Peyer's patch (tissue), 4 donors: ENCODE measurements around the gene RAD51D. TPM values are rescaled to one million over a fixed set of nuclear protein-coding genes. Genes with fewer than 3 reads are reported as not detected.

ENCODE experiments used
- DNase-seq, 3 donors: peaks; one replicate each; pipeline ENCODE4 v3.0.0-alpha.2; 2017 to 2019
- H3K27ac ChIP-seq, 4 donors: fragments of 200-600 bp; sonication (generic); one replicate each; pipeline ENCODE4 v1.5.1; 2016 to 2019
- H3K27me3 ChIP-seq, 2 donors: fragments of 200-600 bp; sonication (generic); one replicate each; pipeline ENCODE4 v1.5.1; 2019
- H3K36me3 ChIP-seq, 3 donors: fragments of 200-600 bp; sonication (generic); one replicate each; pipeline ENCODE4 v1.5.1; 2016 to 2019
- H3K4me1 ChIP-seq, 4 donors: fragments of 200-600 bp; sonication (generic); one replicate each; pipeline ENCODE4 v1.5.1; 2016 to 2019
- H3K4me3 ChIP-seq, 4 donors: fragments of 200-600 bp; sonication (generic); 1 replicate in 3 of 4; 2 replicates in 1 of 4; pipeline ENCODE4 v1.5.1; 2016 to 2019; ENCODE audit warnings: mild to moderate bottlenecking in 1 of 4
- H3K9me3 ChIP-seq, 4 donors: fragments of 200-600 bp; sonication (generic); one replicate each; pipeline ENCODE4 v1.5.1; 2016 to 2019; ENCODE audit warnings: mild to moderate bottlenecking in 1 of 4
- POLR2A ChIP-seq, 2 donors: fragments of 450-650 bp; IDR thresholded peaks; one replicate each; pipeline ENCODE4 v1.5.1; 2017; ENCODE audit warnings: antibody characterized with exemption in 2 of 2, mild to moderate bottlenecking in 2 of 2, moderate library complexity in 2 of 2
- total RNA-seq, 4 donors: library from RNA; depleted of rRNA; stranded (reverse); fragments of >200 nt; gene quantifications; one replicate each; pipeline ENCODE4 v1.1.0, GENCODE V29; 2016
- TF ChIP-seq, protein P1 (sequence below), 6 experiments: fragments of 450-650 bp in 4 of 6; fragments of 200-600 bp in 2 of 6; sonication (generic) in 1 of 6; IDR thresholded peaks; one replicate each; pipeline ENCODE4 v1.5.1; 2017 to 2019; ENCODE audit warnings: antibody characterized with exemption in 6 of 6, mild to moderate bottlenecking in 3 of 6, moderate library complexity in 1 of 6

RAD51D gene
- total RNA-seq, result 10 to 100 TPM in 3 of 4 donors, 1 to 10 TPM in 1; 6.3 to 18.2 (median 14.7) TPM

DNA sequence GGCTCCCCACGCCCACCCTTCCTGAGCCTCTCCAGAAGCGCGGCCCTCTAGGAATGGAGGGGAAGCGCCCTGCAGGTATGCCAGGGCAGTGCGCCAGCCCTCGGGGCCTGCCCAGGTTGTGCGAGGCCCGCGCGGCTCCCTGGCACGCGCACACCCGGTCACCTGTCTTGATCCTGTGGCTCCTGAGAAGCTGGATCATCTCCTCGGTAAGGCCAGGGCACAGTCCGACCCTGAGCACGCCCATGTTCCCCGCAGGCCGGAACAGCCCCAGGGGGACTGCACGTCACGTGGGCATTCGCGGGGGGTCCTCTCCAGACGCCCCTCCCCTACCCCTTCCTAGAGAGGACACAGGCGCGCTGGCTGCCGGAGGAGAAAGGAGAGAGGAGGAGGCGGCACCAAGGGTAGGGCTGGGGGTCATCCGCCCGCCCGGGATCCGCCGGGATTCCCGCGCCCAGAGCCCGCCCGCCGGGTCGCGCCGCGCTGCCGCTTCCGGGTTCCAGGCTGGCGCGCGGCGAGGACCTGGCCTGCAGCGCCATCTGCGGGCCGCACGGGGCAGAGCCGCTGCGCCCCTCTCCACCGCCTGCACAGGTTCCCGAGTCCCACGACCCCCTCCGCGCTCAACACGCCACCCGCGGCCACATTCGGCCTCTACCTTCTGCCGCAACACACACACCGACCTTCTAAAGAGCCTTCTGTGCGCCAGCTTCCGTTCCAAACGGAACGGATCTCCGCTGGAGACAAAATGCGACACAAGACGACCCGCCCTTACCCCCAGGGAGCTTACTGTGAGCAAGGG is at the start of gene RAD51D:
Gene RAD51D, minus strand, starts transcription at position 491 of the 796 bp plus-strand sequence. Its CDS starts 247 bp downstream, at position 244.
- TF ChIP-seq, protein P1, sequence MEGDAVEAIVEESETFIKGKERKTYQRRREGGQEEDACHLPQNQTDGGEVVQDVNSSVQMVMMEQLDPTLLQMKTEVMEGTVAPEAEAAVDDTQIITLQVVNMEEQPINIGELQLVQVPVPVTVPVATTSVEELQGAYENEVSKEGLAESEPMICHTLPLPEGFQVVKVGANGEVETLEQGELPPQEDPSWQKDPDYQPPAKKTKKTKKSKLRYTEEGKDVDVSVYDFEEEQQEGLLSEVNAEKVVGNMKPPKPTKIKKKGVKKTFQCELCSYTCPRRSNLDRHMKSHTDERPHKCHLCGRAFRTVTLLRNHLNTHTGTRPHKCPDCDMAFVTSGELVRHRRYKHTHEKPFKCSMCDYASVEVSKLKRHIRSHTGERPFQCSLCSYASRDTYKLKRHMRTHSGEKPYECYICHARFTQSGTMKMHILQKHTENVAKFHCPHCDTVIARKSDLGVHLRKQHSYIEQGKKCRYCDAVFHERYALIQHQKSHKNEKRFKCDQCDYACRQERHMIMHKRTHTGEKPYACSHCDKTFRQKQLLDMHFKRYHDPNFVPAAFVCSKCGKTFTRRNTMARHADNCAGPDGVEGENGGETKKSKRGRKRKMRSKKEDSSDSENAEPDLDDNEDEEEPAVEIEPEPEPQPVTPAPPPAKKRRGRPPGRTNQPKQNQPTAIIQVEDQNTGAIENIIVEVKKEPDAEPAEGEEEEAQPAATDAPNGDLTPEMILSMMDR (IDR thresholded peaks at IDR 0.05), result peak; percentile 88 to 98 (median 96)
- peak in 1 of 2 donors; percentile 10 for TF ChIP-seq POLR2A (IDR thresholded peaks at IDR 0.05)
- Histone ChIP-seq H3K9me3 (no peaks in the 10 kb centered on the region), H3K4me1 (peaks cover 4 to 15% (median 9%) of the 10 kb centered on the region in 4 donors), H3K36me3 (no peaks in the 10 kb centered on the region), H3K27ac (peak within 1 kb of the TSS; percentile 71 to 87 (median 76)), H3K4me3 (peak within 1 kb of the TSS; percentile 67 to 82 (median 78)), H3K27me3 (no peaks in the 10 kb centered on the region)
- peak; percentile 77 to 89 (median 87) for DNase-seq

DNA sequence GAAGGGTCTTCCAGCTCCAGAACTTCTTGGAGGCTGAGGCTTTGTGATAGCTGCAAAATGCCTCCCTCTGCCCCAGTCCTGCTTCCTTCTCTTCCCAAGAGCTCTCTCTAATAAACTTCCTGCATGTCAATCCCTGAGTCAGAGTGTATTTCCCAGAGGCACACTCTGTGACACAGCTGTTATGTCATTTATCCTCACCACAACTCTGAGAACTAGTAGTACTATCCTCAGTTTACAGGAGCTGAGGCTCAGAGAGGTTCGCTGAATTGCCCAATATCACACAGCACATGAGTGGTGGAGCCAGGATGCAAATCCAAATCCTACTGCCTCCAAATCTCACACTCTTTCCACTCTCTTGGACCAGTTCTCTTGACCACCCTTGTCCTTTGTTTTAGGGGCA is 48.0 kb upstream of the RAD51D start:
- DNase-seq, result no peak
- no peak for TF ChIP-seq POLR2A (IDR thresholded peaks at IDR 0.05)
- TF ChIP-seq, protein P1 (IDR thresholded peaks at IDR 0.05), result no peak
- no peak overlapping the region for H3K4me3 ChIP-seq
- no peaks in the 10 kb centered on the region for H3K36me3 ChIP-seq
- no peaks in the 10 kb centered on the region for H3K27me3 ChIP-seq
- no peaks in the 10 kb centered on the region for H3K9me3 ChIP-seq
- no peak overlapping the region for H3K27ac ChIP-seq
- no peaks in the 10 kb centered on the region for H3K4me1 ChIP-seq

DNA sequence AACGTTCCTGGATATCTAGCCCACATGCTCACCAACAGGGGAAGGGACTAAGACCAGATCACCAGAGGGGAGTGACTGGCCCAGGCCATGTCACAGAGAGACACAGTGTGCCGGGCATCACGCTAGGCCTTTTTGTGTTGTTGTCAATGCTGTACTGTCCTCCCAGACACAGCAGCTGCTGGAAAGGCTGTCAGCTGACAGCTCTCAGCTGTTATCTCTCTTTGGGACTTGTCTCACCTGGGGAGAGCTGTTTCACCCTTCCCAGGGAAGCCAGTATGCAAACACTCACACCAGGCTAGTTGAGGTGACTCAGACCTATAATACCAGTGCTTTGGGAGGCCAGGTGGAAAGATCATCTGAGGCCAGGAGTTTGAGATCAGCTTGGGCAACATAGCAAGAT is 47.4 kb upstream of the RAD51D start:
- no peak for DNase-seq
- no peaks in the 10 kb centered on the region for H3K4me1 ChIP-seq
- no peak overlapping the region for H3K27ac ChIP-seq
- TF ChIP-seq, protein P1 (IDR thresholded peaks at IDR 0.05), result no peak
- TF ChIP-seq POLR2A (IDR thresholded peaks at IDR 0.05), result no peak
- no peaks in the 10 kb centered on the region for H3K27me3 ChIP-seq
- H3K9me3 ChIP-seq, result no peaks in the 10 kb centered on the region
- H3K4me3 ChIP-seq, result no peak overlapping the region
- H3K36me3 ChIP-seq, result no peaks in the 10 kb centered on the region

DNA sequence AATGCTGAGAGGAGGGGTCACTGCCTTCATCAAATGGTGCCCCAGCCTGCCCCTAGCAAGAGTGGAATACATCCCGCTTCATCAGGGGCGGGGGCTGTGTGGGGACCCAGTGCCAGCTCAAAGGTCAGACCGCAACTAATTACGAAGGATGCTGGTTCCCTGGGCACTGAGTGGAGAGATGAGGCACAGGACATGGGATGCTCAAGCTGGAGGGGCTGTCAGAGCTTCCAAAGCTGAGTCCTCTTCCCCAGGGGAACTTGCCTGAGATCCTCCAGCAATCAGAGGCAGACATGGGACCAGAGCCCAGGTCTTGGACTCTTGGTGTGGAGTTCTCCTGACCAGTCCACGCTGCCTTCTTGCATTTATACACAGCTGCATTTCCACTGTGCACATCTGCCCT is 46.9 kb upstream of the RAD51D start:
- H3K9me3 ChIP-seq, result no peaks in the 10 kb centered on the region
- H3K36me3 ChIP-seq, result no peaks in the 10 kb centered on the region
- TF ChIP-seq, protein P1 (IDR thresholded peaks at IDR 0.05), result no peak
- no peak for TF ChIP-seq POLR2A (IDR thresholded peaks at IDR 0.05)
- H3K27ac ChIP-seq, result no peak overlapping the region
- H3K27me3 ChIP-seq, result no peaks in the 10 kb centered on the region
- H3K4me3 ChIP-seq, result no peak overlapping the region
- DNase-seq, result no peak
- H3K4me1 ChIP-seq, result no peaks in the 10 kb centered on the region

DNA sequence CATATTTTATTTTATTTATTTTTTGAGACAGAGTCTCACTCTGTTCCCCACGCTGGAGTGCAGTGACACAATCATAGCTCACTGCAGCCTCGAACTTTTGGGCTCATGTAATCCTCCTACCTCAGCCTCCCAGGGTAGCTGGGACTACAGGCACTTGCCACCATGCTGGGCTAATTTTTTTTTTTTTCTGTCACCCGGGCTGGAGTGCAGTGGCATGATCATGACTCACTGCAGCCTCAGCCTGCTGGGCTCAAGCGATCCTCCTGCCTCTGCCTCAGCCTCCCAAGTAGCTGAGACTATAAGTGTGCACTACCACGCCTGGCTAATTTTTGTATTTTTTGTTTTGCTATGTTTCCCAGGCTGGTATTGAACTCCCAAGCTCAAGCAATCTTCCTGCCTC is 45.1 kb upstream of the RAD51D start:
- no peaks in the 10 kb centered on the region for H3K36me3 ChIP-seq
- H3K9me3 ChIP-seq, result no peaks in the 10 kb centered on the region
- no peaks in the 10 kb centered on the region for H3K4me1 ChIP-seq
- H3K27me3 ChIP-seq, result no peaks in the 10 kb centered on the region
- TF ChIP-seq POLR2A (IDR thresholded peaks at IDR 0.05), result no peak
- TF ChIP-seq, protein P1 (IDR thresholded peaks at IDR 0.05), result no peak
- no peak overlapping the region for H3K27ac ChIP-seq
- no peak overlapping the region for H3K4me3 ChIP-seq
- no peak for DNase-seq
